ENCODE results near the gene TRUB1. TPM values are rescaled to one million over a fixed set of nuclear protein-coding genes. Genes with fewer than 3 reads are reported as not detected.
"Not testable (repeated sequence)": the region's sequence is repeated elsewhere in the genome, so short reads cannot be mapped to it uniquely, and the experiment has no call there.

The TRUB1 gene
- total RNA-seq (10 to 100 TPM; 15.7 to 20.0 TPM), polyA plus RNA-seq (10.2 TPM)

GRCh38 chr10:114937962-114938855 lies at the start of gene TRUB1:
Gene TRUB1, plus strand, starts transcription at chr10:114938195. Its CDS starts 59 bp downstream, at chr10:114938254.
- Mint-ChIP-seq H3K27me3 (peaks cover 0 to 3% of the 10 kb centered on the region in 2 donors), H3K27ac (peak within 1 kb of the TSS; percentile 91 to 98 (median 96)), H3K4me3 (peak within 1 kb of the TSS; percentile 95 to 99 (median 97)), H3K4me1 (peaks cover 30 to 45% (median 36%) of the 10 kb centered on the region in 3 donors), H3K9me3 (no peaks in the 10 kb centered on the region), H3K36me3 (peaks cover 0 to 30% (median 6%) of the 10 kb centered on the region in 3 donors)
- DNase-seq, result peak; percentile 75 to 93 (median 84)
- Histone ChIP-seq H3K27ac (ENCODE audit: low read depth, low read length) (peak within 1 kb of the TSS; percentile 90), H3K4me1 (ENCODE audit: insufficient read depth, low read length) (peaks cover 21% of the 10 kb centered on the region), H3K27me3 (ENCODE audit: insufficient read depth, low read length, poor library complexity, severe bottlenecking) (no peaks in the 10 kb centered on the region), H3K9me3 (ENCODE audit: low read length) (no peaks in the 10 kb centered on the region), H3K4me3 (ENCODE audit: low read length) (peak within 1 kb of the TSS; percentile 97), H3K36me3 (ENCODE audit: insufficient read depth, low read length) (peaks cover 9% of the 10 kb centered on the region)
- POLR2A ChIA-PET, result interaction anchor here (0.9 to 1.1 kb wide), 2 partner anchors 116 to 412 kb away, joined by 3 read pairs; partner anchors contain the start of gene FHIP2A
- CTCF ChIA-PET, result interaction anchor here (1.7 kb wide), 2 partner anchors 10 to 117 kb away, joined by 5 to 6 read pairs; partner anchors contain the start of gene FHIP2A

- no peaks in the 10 kb centered on the region for H3K4me1 Mint-ChIP-seq
- H3K27me3 Mint-ChIP-seq, result peaks cover 8 to 16% of the 10 kb centered on the region in 2 donors
- no peak overlapping the region for H3K4me3 ChIP-seq (ENCODE audit: low read length)
- no peak overlapping the region for H3K27ac ChIP-seq (ENCODE audit: low read depth, low read length)
- no peak for DNase-seq
- POLR2A ChIA-PET, result no interaction called here
- H3K4me3 Mint-ChIP-seq, result no peak overlapping the region
- H3K4me1 ChIP-seq (ENCODE audit: insufficient read depth, low read length), result no peaks in the 10 kb centered on the region
- no peaks in the 10 kb centered on the region for H3K9me3 ChIP-seq (ENCODE audit: low read length)
- H3K36me3 Mint-ChIP-seq, result no peaks in the 10 kb centered on the region
- H3K36me3 ChIP-seq (ENCODE audit: insufficient read depth, low read length), result no peaks in the 10 kb centered on the region
- H3K27ac Mint-ChIP-seq, result no peak overlapping the region
- CTCF ChIA-PET, result no interaction called here
- H3K9me3 Mint-ChIP-seq, result no peaks in the 10 kb centered on the region
- no peaks in the 10 kb centered on the region for H3K27me3 ChIP-seq (ENCODE audit: insufficient read depth, low read length, poor library complexity, severe bottlenecking)
These were observed 44.7 kb upstream of the TRUB1 start for GRCh38 chr10:114893251-114893650.

GRCh38 chr10:114894911-114895310 lies 43.1 kb upstream of the TRUB1 start:
- no peak for DNase-seq
- ChIA-PET POLR2A (no interaction called here), CTCF (no interaction called here)
- Mint-ChIP-seq H3K36me3 (no peaks in the 10 kb centered on the region), H3K4me1 (no peaks in the 10 kb centered on the region), H3K27ac (no peak overlapping the region), H3K4me3 (no peak overlapping the region), H3K9me3 (no peaks in the 10 kb centered on the region), H3K27me3 (peaks cover 4 to 5% of the 10 kb centered on the region in 2 donors)
- no peak overlapping the region for H3K27ac ChIP-seq (ENCODE audit: low read depth, low read length)
- no peaks in the 10 kb centered on the region for H3K36me3 ChIP-seq (ENCODE audit: insufficient read depth, low read length)
- no peaks in the 10 kb centered on the region for H3K9me3 ChIP-seq (ENCODE audit: low read length)
- H3K27me3 ChIP-seq (ENCODE audit: insufficient read depth, low read length, poor library complexity, severe bottlenecking), result no peaks in the 10 kb centered on the region
- H3K4me3 ChIP-seq (ENCODE audit: low read length), result no peak overlapping the region
- H3K4me1 ChIP-seq (ENCODE audit: insufficient read depth, low read length), result no peaks in the 10 kb centered on the region

GRCh38 chr10:114897011-114897410 lies 41.0 kb upstream of the TRUB1 start:
- H3K4me1 ChIP-seq (ENCODE audit: insufficient read depth, low read length); H3K27me3 ChIP-seq (ENCODE audit: insufficient read depth, low read length, poor library complexity, severe bottlenecking); CTCF ChIA-PET; H3K4me1 Mint-ChIP-seq; H3K9me3 ChIP-seq (ENCODE audit: low read length); H3K4me3 ChIP-seq (ENCODE audit: low read length); H3K4me3 Mint-ChIP-seq; H3K36me3 ChIP-seq (ENCODE audit: insufficient read depth, low read length); POLR2A ChIA-PET; H3K9me3 Mint-ChIP-seq; H3K36me3 Mint-ChIP-seq; DNase-seq; H3K27ac ChIP-seq (ENCODE audit: low read depth, low read length): not testable (repeated sequence)
- Mint-ChIP-seq H3K27me3 (peaks cover 4 to 14% of the 10 kb centered on the region in 2 donors), H3K27ac (peak overlapping the region in 1 of 8 donors; percentile 17)

GRCh38 chr10:114897593-114897992 lies 40.4 kb upstream of the TRUB1 start:
- Histone ChIP-seq H3K27ac (ENCODE audit: low read depth, low read length) (no peak overlapping the region), H3K36me3 (ENCODE audit: insufficient read depth, low read length) (no peaks in the 10 kb centered on the region), H3K4me3 (ENCODE audit: low read length) (no peak overlapping the region), H3K27me3 (ENCODE audit: insufficient read depth, low read length, poor library complexity, severe bottlenecking) (no peaks in the 10 kb centered on the region), H3K4me1 (ENCODE audit: insufficient read depth, low read length) (no peaks in the 10 kb centered on the region), H3K9me3 (ENCODE audit: low read length) (no peaks in the 10 kb centered on the region)
- ChIA-PET POLR2A (no interaction called here), CTCF (no interaction called here)
- no peak overlapping the region for H3K4me3 Mint-ChIP-seq
- H3K9me3 Mint-ChIP-seq, result no peaks in the 10 kb centered on the region
- no peaks in the 10 kb centered on the region for H3K4me1 Mint-ChIP-seq
- no peak overlapping the region for H3K27ac Mint-ChIP-seq
- H3K27me3 Mint-ChIP-seq, result peaks cover 4 to 15% of the 10 kb centered on the region in 2 donors
- no peaks in the 10 kb centered on the region for H3K36me3 Mint-ChIP-seq
- DNase-seq, result no peak

- no peaks in the 10 kb centered on the region for H3K9me3 ChIP-seq (ENCODE audit: low read length)
- Mint-ChIP-seq H3K4me1 (no peaks in the 10 kb centered on the region), H3K27me3 (peaks cover 4 to 15% of the 10 kb centered on the region in 2 donors), H3K27ac (no peak overlapping the region), H3K36me3 (no peaks in the 10 kb centered on the region), H3K4me3 (no peak overlapping the region), H3K9me3 (no peaks in the 10 kb centered on the region)
- no peaks in the 10 kb centered on the region for H3K4me1 ChIP-seq (ENCODE audit: insufficient read depth, low read length)
- no peaks in the 10 kb centered on the region for H3K36me3 ChIP-seq (ENCODE audit: insufficient read depth, low read length)
- CTCF ChIA-PET, result no interaction called here
- DNase-seq, result no peak
- POLR2A ChIA-PET, result no interaction called here
- no peak overlapping the region for H3K4me3 ChIP-seq (ENCODE audit: low read length)
- no peak overlapping the region for H3K27ac ChIP-seq (ENCODE audit: low read depth, low read length)
- H3K27me3 ChIP-seq (ENCODE audit: insufficient read depth, low read length, poor library complexity, severe bottlenecking), result no peaks in the 10 kb centered on the region
These were observed 38.0 kb upstream of the TRUB1 start for GRCh38 chr10:114899982-114900381.

DNA sequence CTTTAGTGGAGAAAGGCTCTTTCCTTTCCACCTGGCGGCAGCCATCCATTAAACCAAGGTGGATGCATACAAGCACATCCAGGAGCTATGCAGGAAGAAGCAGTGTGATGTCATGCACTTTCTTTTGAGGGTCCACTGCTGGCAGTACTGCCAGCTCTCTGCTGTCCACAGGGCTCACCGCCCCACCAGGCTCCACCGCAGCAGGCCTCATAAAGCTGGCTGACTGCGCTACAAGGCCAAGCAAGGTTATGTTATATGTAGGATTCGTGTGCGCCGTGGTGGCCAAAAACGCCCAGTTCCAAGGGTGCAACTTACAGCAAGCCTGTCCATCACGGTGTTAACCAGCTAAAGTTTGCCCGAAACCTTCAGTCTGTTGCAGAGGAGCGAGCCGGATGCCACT lies 37.3 kb upstream of the TRUB1 start:
- no peaks in the 10 kb centered on the region for H3K9me3 ChIP-seq (ENCODE audit: low read length)
- H3K4me1 ChIP-seq (ENCODE audit: insufficient read depth, low read length), result no peaks in the 10 kb centered on the region
- H3K36me3 ChIP-seq (ENCODE audit: insufficient read depth, low read length), result no peaks in the 10 kb centered on the region
- H3K27me3 ChIP-seq (ENCODE audit: insufficient read depth, low read length, poor library complexity, severe bottlenecking), result no peaks in the 10 kb centered on the region
- no peak overlapping the region for H3K4me3 ChIP-seq (ENCODE audit: low read length)
- Mint-ChIP-seq H3K4me1 (no peaks in the 10 kb centered on the region), H3K36me3 (no peaks in the 10 kb centered on the region), H3K4me3 (no peak overlapping the region), H3K27ac (no peak overlapping the region), H3K9me3 (no peaks in the 10 kb centered on the region), H3K27me3 (peaks cover 4 to 15% of the 10 kb centered on the region in 2 donors)
- ChIA-PET CTCF (no interaction called here), POLR2A (interaction anchor here (0.6 kb wide), 1 partner anchor 46 kb away, joined by 4 read pairs; no protein-coding TSS in a partner anchor)
- H3K27ac ChIP-seq (ENCODE audit: low read depth, low read length), result no peak overlapping the region
- no peak for DNase-seq

- Histone ChIP-seq H3K4me3 (ENCODE audit: low read length) (no peak overlapping the region), H3K27me3 (ENCODE audit: insufficient read depth, low read length, poor library complexity, severe bottlenecking) (no peaks in the 10 kb centered on the region), H3K27ac (ENCODE audit: low read depth, low read length) (no peak overlapping the region), H3K36me3 (ENCODE audit: insufficient read depth, low read length) (no peaks in the 10 kb centered on the region), H3K4me1 (ENCODE audit: insufficient read depth, low read length) (no peaks in the 10 kb centered on the region), H3K9me3 (ENCODE audit: low read length) (no peaks in the 10 kb centered on the region)
- Mint-ChIP-seq H3K4me3 (no peak overlapping the region), H3K36me3 (no peaks in the 10 kb centered on the region), H3K9me3 (no peaks in the 10 kb centered on the region), H3K27me3 (peaks cover 4 to 15% of the 10 kb centered on the region in 2 donors), H3K27ac (peak overlapping the region in 1 of 8 donors; percentile 30), H3K4me1 (no peaks in the 10 kb centered on the region)
- DNase-seq, result no peak
- CTCF ChIA-PET, result no interaction called here
- POLR2A ChIA-PET, result no interaction called here
These were observed 35.8 kb upstream of the TRUB1 start for GRCh38 chr10:114902151-114902550.
